AG04449 (cell line): Measurements from ENCODE around the gene MAP1A.

ENCODE experiments used
- CTCF ChIA-PET: fragments of 350-600 bp; formaldehyde crosslinking; extraction: SDS; loops from one replicate; lab custom pipeline; 2021; ENCODE audit warnings: antibody characterized with exemption; lab: Yijun Ruan, JAX
- POLR2A ChIA-PET: fragments of 400-600, 350-600 bp; formaldehyde crosslinking; extraction: SDS; loops from one replicate; lab custom pipeline; 2020; ENCODE audit warnings: antibody characterized with exemption, inconsistent platforms; lab: Yijun Ruan, JAX
- DNase-seq: peaks from one replicate; pipeline ENCODE4 v3.0.0-alpha.2; 2010; ENCODE audit warnings: low read depth, low spot score
- H3K4me3 ChIP-seq: 2 replicates; pipeline ENCODE4 v1.5.1; 2011; ENCODE audit warnings: low read depth, mild to moderate bottlenecking, control low read depth, low read length
- CTCF ChIP-seq: IDR thresholded peaks from one replicate; pipeline ENCODE4 v1.5.1; 2011; ENCODE audit warnings: mild to moderate bottlenecking, moderate library complexity, low read length, control low read depth, inconsistent platforms; ENCODE audit not compliant: insufficient read depth; ENCODE audit errors: missing control alignments

The MAP1A gene

GRCh38 chr15:43493703-43494472 is 23.5 kb upstream of the MAP1A start:
- CTCF ChIA-PET, result interaction anchor here (0.8 to 2.0 kb wide), 5 partner anchors 9 to 53 kb away, joined by 3 to 14 read pairs (median 4); no protein-coding TSS in a partner anchor
- no peak for DNase-seq
- POLR2A ChIA-PET, result interaction anchor here (2.3 kb wide), 1 partner anchor 17 kb away, joined by 16 read pairs; no protein-coding TSS in a partner anchor
- no peak overlapping the region for H3K4me3 ChIP-seq
- TF ChIP-seq CTCF, result no peak

GRCh38 chr15:43498990-43499389 is 18.4 kb upstream of the MAP1A start:
- no peak overlapping the region for H3K4me3 ChIP-seq
- ChIA-PET CTCF (interaction anchor here (1.3 to 1.5 kb wide), 2 partner anchors 12 to 16 kb away, joined by 4 to 7 read pairs; no protein-coding TSS in a partner anchor), POLR2A (no interaction called here)
- TF ChIP-seq CTCF, result no peak
- no peak for DNase-seq

- no peak overlapping the region for H3K4me3 ChIP-seq
- TF ChIP-seq CTCF, result no peak
- ChIA-PET CTCF (interaction anchor here (1.3 to 1.5 kb wide), 2 partner anchors 12 to 15 kb away, joined by 4 to 7 read pairs; no protein-coding TSS in a partner anchor), POLR2A (no interaction called here)
- DNase-seq, result no peak
These were observed 17.8 kb upstream of the MAP1A start for GRCh38 chr15:43499635-43500034.

GRCh38 chr15:43505738-43506137 is 11.7 kb upstream of the MAP1A start:
- ChIA-PET CTCF (interaction anchor here (1.0 to 1.5 kb wide), 6 partner anchors 8 to 66 kb away, joined by 3 to 6 read pairs (median 4); partner anchors contain the start of gene TP53BP1), POLR2A (interaction anchor here (0.6 to 0.9 kb wide), 3 partner anchors 8 to 27 kb away, joined by 3 read pairs; no protein-coding TSS in a partner anchor)
- TF ChIP-seq CTCF, result no peak
- DNase-seq, result peak; percentile 57
- no peak overlapping the region for H3K4me3 ChIP-seq

GRCh38 chr15:43508421-43508820 is 9.0 kb upstream of the MAP1A start:
- POLR2A ChIA-PET, result no interaction called here
- CTCF ChIA-PET, result no interaction called here
- no peak for TF ChIP-seq CTCF
- no peak overlapping the region for H3K4me3 ChIP-seq
- DNase-seq, result no peak

- H3K4me3 ChIP-seq, result no peak overlapping the region
- ChIA-PET POLR2A (no interaction called here), CTCF (interaction anchor here (1.9 kb wide), 1 partner anchor 13 kb away, joined by 5 read pairs; no protein-coding TSS in a partner anchor)
- DNase-seq, result no peak
- no peak for TF ChIP-seq CTCF
These were observed 8.3 kb upstream of the MAP1A start for GRCh38 chr15:43508991-43509659.
